ENCODE data around the gene ASH1L. TPM values are rescaled to one million over a fixed set of nuclear protein-coding genes. Genes with fewer than 3 reads are reported as not detected.

Gene ASH1L
- total and polyA plus RNA-seq, 2 donors from 2014 or later: 4.2 to 68.5 TPM

- intact Hi-C loops (cut with DNase I): no loop called here
- no peak overlapping the region for H3K9ac ChIP-seq (ENCODE audit: low read length in 3 of 3)
- H3K27me3 ChIP-seq (ENCODE audit: control insufficient read depth, insufficient read depth, low read length): no peaks in the 10 kb centered on the region
- H3K4me3 ChIP-seq (ENCODE audit: low read length in 3 of 3): no peak overlapping the region
- no peaks in the 10 kb centered on the region for H3K9me3 ChIP-seq (ENCODE audit: control insufficient read depth in 2 of 3, insufficient read depth in 1 of 3, low read length in 3 of 3)
- no peak for FAIRE-seq
- peaks cover 0 to 3% (median 3%) of the 10 kb centered on the region in 3 donors for H3K36me3 ChIP-seq (ENCODE audit: control insufficient read depth in 2 of 3, insufficient read depth in 3 of 3, low read length in 3 of 3)
- TF ChIP-seq CTCF (IDR thresholded peaks at IDR 0.05; ENCODE audit: borderline replicate concordance, extremely low read depth, insufficient read depth): no peak
- no peak overlapping the region for H3K27ac ChIP-seq (ENCODE audit: low read depth in 2 of 2, low read length in 2 of 2)
- H3K4me1 ChIP-seq (ENCODE audit: control insufficient read depth in 2 of 3, insufficient read depth in 2 of 3, low read depth in 1 of 3, low read length in 3 of 3): peaks cover 0 to 5% (median 0%) of the 10 kb centered on the region in 3 donors
- no peak for DNase-seq
Observed at GRCh38 chr1:155463865-155464650, 98.5 kb downstream of the ASH1L start.

GRCh38 chr1:155458111-155458510, 104.5 kb downstream of the ASH1L start:
- H3K9ac ChIP-seq (ENCODE audit: low read length in 3 of 3): no peak overlapping the region
- no peaks in the 10 kb centered on the region for H3K27me3 ChIP-seq (ENCODE audit: control insufficient read depth, insufficient read depth, low read length)
- H3K9me3 ChIP-seq (ENCODE audit: control insufficient read depth in 2 of 3, insufficient read depth in 1 of 3, low read length in 3 of 3): no peaks in the 10 kb centered on the region
- intact Hi-C loops (cut with DNase I): no loop called here
- H3K36me3 ChIP-seq (ENCODE audit: control insufficient read depth in 2 of 3, insufficient read depth in 3 of 3, low read length in 3 of 3): peaks cover 2 to 5% (median 3%) of the 10 kb centered on the region in 3 donors
- no peak for TF ChIP-seq CTCF (IDR thresholded peaks at IDR 0.05; ENCODE audit: borderline replicate concordance, extremely low read depth, insufficient read depth)
- DNase-seq: no peak
- H3K4me1 ChIP-seq (ENCODE audit: control insufficient read depth in 2 of 3, insufficient read depth in 2 of 3, low read depth in 1 of 3, low read length in 3 of 3): no peaks in the 10 kb centered on the region
- no peak overlapping the region for H3K27ac ChIP-seq (ENCODE audit: low read depth in 2 of 2, low read length in 2 of 2)
- H3K4me3 ChIP-seq (ENCODE audit: low read length in 3 of 3): no peak overlapping the region
- FAIRE-seq: no peak

GRCh38 chr1:155457266-155457665, 105.3 kb downstream of the ASH1L start:
- intact Hi-C loops (cut with DNase I): no loop called here
- peaks cover 2 to 5% (median 3%) of the 10 kb centered on the region in 3 donors for H3K36me3 ChIP-seq (ENCODE audit: control insufficient read depth in 2 of 3, insufficient read depth in 3 of 3, low read length in 3 of 3)
- no peaks in the 10 kb centered on the region for H3K9me3 ChIP-seq (ENCODE audit: control insufficient read depth in 2 of 3, insufficient read depth in 1 of 3, low read length in 3 of 3)
- TF ChIP-seq CTCF (IDR thresholded peaks at IDR 0.05; ENCODE audit: borderline replicate concordance, extremely low read depth, insufficient read depth): no peak
- H3K4me1 ChIP-seq (ENCODE audit: control insufficient read depth in 2 of 3, insufficient read depth in 2 of 3, low read depth in 1 of 3, low read length in 3 of 3): no peaks in the 10 kb centered on the region
- no peak for FAIRE-seq
- no peaks in the 10 kb centered on the region for H3K27me3 ChIP-seq (ENCODE audit: control insufficient read depth, insufficient read depth, low read length)
- DNase-seq: no peak
- no peak overlapping the region for H3K4me3 ChIP-seq (ENCODE audit: low read length in 3 of 3)
- no peak overlapping the region for H3K27ac ChIP-seq (ENCODE audit: low read depth in 2 of 2, low read length in 2 of 2)
- H3K9ac ChIP-seq (ENCODE audit: low read length in 3 of 3): no peak overlapping the region
